Osteocyte (in vitro differentiated cells): ENCODE results near the gene RAET1E. TPM values are rescaled to one million over a fixed set of nuclear protein-coding genes. Genes with fewer than 3 reads are reported as not detected.
A peak's percentile ranks its signal among the peaks of the same experiment; 100 is the strongest.

Experiments used
- DNase-seq: peaks from one replicate; pipeline ENCODE4 v3.0.0; 2021; ENCODE audit warnings: mixed read lengths; ENCODE audit not compliant: unreplicated experiment; ENCODE audit errors: extremely low spot score
- H3K27ac Mint-ChIP-seq: one replicate; pipeline ENCODE4 v1.8.0; 2021; ENCODE audit warnings: mild to moderate bottlenecking, mixed read lengths; ENCODE audit not compliant: unreplicated experiment
- H3K27me3 Mint-ChIP-seq: one replicate; pipeline ENCODE4 v1.8.0; 2021; ENCODE audit warnings: mixed read lengths; ENCODE audit not compliant: unreplicated experiment
- H3K36me3 Mint-ChIP-seq: one replicate; pipeline ENCODE4 v1.8.0; 2021; ENCODE audit warnings: mixed read lengths; ENCODE audit not compliant: unreplicated experiment
- H3K4me1 Mint-ChIP-seq: one replicate; pipeline ENCODE4 v1.8.0; 2021; ENCODE audit warnings: mixed read lengths; ENCODE audit not compliant: unreplicated experiment
- H3K4me3 Mint-ChIP-seq: one replicate; pipeline ENCODE4 v1.8.0; 2021; ENCODE audit warnings: mild to moderate bottlenecking, moderate library complexity, mixed read lengths; ENCODE audit not compliant: unreplicated experiment
- H3K9me3 Mint-ChIP-seq: one replicate; pipeline ENCODE4 v1.8.0; 2021; ENCODE audit warnings: mixed read lengths; ENCODE audit not compliant: unreplicated experiment
- CTCF ChIP-seq: fragments of 200-600 bp; sonication (generic); IDR thresholded peaks from 2 replicates; pipeline ENCODE4 v1.5.0; 2021; ENCODE audit warnings: antibody characterized with exemption, mild to moderate bottlenecking, moderate library complexity
- total RNA-seq: library from RNA; stranded (reverse); gene quantifications from 2 replicates; pipeline ENCODE4 v1.2.1, GENCODE V29; 2021

The RAET1E gene
- total RNA-seq, 1 donor from 2014 or later = not detected

DNA sequence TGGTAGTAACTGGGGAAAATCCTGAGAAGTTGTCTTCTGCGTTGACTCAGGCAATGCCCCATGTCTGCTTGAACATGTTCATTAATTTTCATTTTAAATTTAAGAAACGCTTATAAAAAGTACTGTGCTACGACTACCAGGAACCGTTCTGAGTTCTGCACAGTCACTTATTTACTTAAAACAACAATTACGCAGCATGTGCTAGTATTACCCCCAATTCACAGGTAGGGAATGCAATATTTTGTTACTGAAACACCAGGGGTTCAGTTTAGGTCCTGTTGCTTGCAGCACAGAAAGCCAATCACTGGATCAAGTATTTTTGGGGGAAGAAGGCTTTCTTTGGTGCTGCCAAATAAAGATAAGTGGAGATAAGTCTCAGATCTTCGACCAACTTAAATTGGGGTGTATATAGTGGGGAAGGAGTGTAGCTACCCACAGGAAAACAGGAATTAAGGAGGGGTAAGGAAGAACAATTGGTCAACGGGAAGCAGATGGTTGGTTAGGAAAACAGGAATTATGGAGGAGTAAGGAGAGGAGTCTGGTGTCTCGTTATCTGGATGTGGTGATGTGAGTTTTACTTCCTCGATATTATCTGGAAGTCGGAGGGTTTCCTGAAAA lies 28.5 kb downstream of the RAET1E start:
- no peak for TF ChIP-seq CTCF
- Mint-ChIP-seq H3K4me1 (peaks cover 7% of the 10 kb centered on the region), H3K4me3 (no peak overlapping the region), H3K9me3 (peaks cover 13% of the 10 kb centered on the region), H3K27ac (no peak overlapping the region), H3K36me3 (no peaks in the 10 kb centered on the region), H3K27me3 (no peaks in the 10 kb centered on the region)
- no peak for DNase-seq

- no peak overlapping the region for H3K4me3 Mint-ChIP-seq
- H3K36me3 Mint-ChIP-seq = no peaks in the 10 kb centered on the region
- no peak overlapping the region for H3K27ac Mint-ChIP-seq
- peaks cover 9% of the 10 kb centered on the region for H3K9me3 Mint-ChIP-seq
- no peak for TF ChIP-seq CTCF
- DNase-seq = no peak
- no peaks in the 10 kb centered on the region for H3K27me3 Mint-ChIP-seq
- peaks cover 9% of the 10 kb centered on the region for H3K4me1 Mint-ChIP-seq
Measured at GRCh38 chr6:149867876-149868640, 29.9 kb downstream of the RAET1E start.

- Mint-ChIP-seq H3K9me3 (no peaks in the 10 kb centered on the region), H3K36me3 (peaks cover 2% of the 10 kb centered on the region), H3K4me1 (peaks cover 38% of the 10 kb centered on the region), H3K27me3 (no peaks in the 10 kb centered on the region), H3K4me3 (peak overlapping the region; percentile 73), H3K27ac (peak overlapping the region; percentile 94)
- peak; percentile 84 for TF ChIP-seq CTCF
- no peak for DNase-seq
Measured at GRCh38 chr6:149864578-149865535, 33.1 kb downstream of the RAET1E start.

DNA sequence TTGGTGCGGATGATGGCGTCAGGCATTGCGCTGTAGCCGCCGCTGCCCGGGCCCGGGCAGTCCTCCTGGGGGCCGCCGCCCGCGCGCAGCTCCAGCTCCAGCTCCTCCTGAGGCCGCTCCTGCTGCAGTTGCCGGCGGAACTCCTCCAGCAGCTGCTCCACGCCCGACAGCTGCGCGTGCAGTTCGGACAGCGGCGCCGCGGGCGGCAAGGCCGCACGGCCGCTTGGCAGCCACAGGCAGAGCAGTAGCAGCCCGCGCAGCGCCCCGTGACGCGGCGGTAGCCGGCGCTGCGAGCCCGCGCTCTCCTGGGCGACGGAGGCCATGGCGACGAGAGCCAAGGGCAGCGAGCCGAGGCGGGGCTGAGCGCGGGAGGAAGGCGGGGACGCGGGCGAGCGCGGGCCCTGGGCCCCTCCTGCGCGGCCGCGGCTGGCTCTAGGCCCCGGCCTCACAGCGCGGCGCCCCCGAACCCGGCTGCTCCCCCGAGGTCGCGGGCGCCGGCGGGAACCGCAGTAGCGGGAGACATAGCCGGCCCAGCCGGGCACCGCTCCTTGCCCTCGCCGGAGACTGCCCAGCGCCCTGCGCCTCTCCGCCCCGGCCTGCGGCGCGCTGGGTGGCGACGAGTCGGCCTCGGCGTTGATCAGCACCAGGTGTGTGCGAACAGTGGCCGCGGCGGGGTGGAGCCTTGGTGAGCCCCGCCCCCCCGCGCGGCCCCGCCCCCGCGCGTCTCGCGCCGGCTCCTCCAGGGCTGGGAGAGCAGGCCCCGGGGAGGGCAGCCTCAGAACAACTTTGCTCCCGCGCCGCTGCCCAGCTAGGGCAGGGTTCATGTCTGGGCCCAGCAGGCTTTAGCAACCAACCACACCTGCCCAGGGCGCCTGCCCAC lies 34.0 kb downstream of the RAET1E start, which contains the start of gene LRP11:
Gene LRP11, minus strand, starts transcription at position 662 of the 880 bp plus-strand sequence. Its CDS starts 339 bp downstream, at position 323.
- Mint-ChIP-seq H3K9me3 (no peaks in the 10 kb centered on the region), H3K36me3 (peaks cover 2% of the 10 kb centered on the region), H3K4me1 (peaks cover 47% of the 10 kb centered on the region), H3K4me3 (peak within 1 kb of the TSS; percentile 90), H3K27me3 (no peaks in the 10 kb centered on the region), H3K27ac (peak within 1 kb of the TSS; percentile 99)
- TF ChIP-seq CTCF = no peak
- DNase-seq = peak; percentile 96
